ENCODE results near the gene APOOL. TPM values are rescaled to one million over a fixed set of nuclear protein-coding genes. Genes with fewer than 3 reads are reported as not detected.

Gene APOOL
- total RNA-seq, 1 experiment from 2014 or later, result 21.7 TPM

DNA sequence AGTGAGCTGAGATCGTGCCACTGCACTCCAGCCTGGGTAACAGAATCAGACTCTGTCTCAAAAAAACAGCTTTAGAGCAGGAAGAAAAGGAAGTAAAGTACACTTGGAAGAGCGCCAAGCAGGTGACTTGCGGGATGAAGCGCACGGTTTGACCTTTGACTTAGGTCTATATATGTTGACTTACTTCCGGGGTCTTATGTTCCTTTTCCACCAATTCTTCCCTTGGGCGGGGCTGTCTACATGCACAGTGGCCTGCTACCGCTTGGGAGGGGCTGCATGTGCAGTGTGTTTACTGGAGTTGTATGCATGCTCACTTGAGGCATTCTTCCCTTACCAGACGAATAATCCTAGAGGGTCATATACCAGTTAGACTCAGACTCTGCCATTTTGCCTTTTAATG, 108.6 kb downstream of the APOOL start:
- no peaks in the 10 kb centered on the region for H3K36me3 ChIP-seq (ENCODE audit: low read depth)
- no peak overlapping the region for H2AFZ ChIP-seq
- no peaks in the 10 kb centered on the region for H3K9me3 ChIP-seq (ENCODE audit: insufficient read depth, low read depth)
- no peaks in the 10 kb centered on the region for H3K4me1 ChIP-seq (replicated peaks; ENCODE audit: insufficient read depth)
- DNase-seq, result no peak
- no peak overlapping the region for H3K4me3 ChIP-seq
- no TSS peak for BruUV-seq (replicated peaks)
- ChIA-PET POLR2A (ENCODE audit: unreplicated experiment) (no interaction called here), CTCF (no interaction called here)
- H4K20me1 ChIP-seq (ENCODE audit: insufficient read depth), result no peaks in the 10 kb centered on the region
- TF ChIP-seq, protein P1, sequence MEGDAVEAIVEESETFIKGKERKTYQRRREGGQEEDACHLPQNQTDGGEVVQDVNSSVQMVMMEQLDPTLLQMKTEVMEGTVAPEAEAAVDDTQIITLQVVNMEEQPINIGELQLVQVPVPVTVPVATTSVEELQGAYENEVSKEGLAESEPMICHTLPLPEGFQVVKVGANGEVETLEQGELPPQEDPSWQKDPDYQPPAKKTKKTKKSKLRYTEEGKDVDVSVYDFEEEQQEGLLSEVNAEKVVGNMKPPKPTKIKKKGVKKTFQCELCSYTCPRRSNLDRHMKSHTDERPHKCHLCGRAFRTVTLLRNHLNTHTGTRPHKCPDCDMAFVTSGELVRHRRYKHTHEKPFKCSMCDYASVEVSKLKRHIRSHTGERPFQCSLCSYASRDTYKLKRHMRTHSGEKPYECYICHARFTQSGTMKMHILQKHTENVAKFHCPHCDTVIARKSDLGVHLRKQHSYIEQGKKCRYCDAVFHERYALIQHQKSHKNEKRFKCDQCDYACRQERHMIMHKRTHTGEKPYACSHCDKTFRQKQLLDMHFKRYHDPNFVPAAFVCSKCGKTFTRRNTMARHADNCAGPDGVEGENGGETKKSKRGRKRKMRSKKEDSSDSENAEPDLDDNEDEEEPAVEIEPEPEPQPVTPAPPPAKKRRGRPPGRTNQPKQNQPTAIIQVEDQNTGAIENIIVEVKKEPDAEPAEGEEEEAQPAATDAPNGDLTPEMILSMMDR (conservative IDR thresholded peaks at IDR 0.05), result no peak
- TF ChIP-seq EZH2 (IDR thresholded peaks at IDR 0.05; ENCODE audit: low read depth), result no peak
- H3K9me2 ChIP-seq (ENCODE audit: insufficient read depth), result no peaks in the 10 kb centered on the region
- no peak overlapping the region for H3K27ac ChIP-seq
- H3K27me3 ChIP-seq (ENCODE audit: insufficient read depth, low read depth), result no peaks in the 10 kb centered on the region
- no peak overlapping the region for H3K4me2 ChIP-seq
- no peaks in the 10 kb centered on the region for H3K79me2 ChIP-seq (ENCODE audit: low read depth)
- intact Hi-C loops (cut with micrococcal nuclease; ENCODE audit: unreplicated experiment), result loop anchor here (5.0 kb wide), 1 partner anchor 435 kb away; no protein-coding TSS in a partner anchor
- no peaks in the 10 kb centered on the region for H3F3A ChIP-seq (ENCODE audit: insufficient read depth, low read depth)

DNA sequence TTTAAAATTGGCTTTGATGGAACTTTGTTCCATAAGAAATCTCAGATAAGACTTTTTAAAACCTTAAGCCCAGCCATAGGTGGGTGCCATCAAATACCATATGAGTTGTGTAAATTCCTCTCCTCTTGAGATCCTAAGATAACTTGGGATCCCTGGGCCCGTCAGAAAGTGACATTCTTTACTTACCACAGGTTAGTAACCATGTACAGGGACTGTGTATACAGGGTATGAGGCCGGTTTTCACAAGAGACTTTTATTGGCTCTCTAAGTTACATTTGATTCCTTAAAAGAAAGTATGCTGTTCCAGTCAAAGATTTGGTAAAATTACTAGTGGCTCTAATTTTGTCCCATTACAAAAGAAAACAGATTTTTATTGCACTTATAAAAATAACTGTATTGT, 110.1 kb downstream of the APOOL start:
- intact Hi-C loops (cut with micrococcal nuclease; ENCODE audit: unreplicated experiment), result loop anchor here (5.0 kb wide), 1 partner anchor 434 kb away; no protein-coding TSS in a partner anchor
- H3K27ac ChIP-seq, result no peak overlapping the region

DNA sequence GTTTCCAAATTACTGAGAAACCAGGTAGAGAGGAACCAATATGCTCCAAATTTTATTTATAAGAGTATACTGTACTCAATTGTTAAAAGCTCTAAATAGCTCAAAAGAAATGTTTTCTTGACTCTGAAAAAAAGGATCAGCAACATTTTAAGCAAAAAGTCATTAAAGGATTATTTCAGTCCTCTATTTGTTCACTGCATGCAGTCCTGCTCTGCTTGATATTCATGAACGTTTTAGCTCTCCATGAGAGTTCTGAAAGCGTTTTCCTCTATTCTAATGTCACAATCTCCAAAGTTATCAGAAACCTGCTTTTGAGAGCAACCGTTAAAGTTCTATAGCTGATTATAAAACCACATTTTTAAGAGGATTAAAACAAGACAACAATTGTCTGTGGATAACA, 110.5 kb downstream of the APOOL start:
- DNase-seq, result no peak
- H3K9me2 ChIP-seq (ENCODE audit: insufficient read depth), result no peaks in the 10 kb centered on the region
- H3K79me2 ChIP-seq (ENCODE audit: low read depth), result no peaks in the 10 kb centered on the region
- BruUV-seq (replicated peaks), result no TSS peak
- POLR2A ChIA-PET (ENCODE audit: unreplicated experiment), result no interaction called here
- no peaks in the 10 kb centered on the region for H3F3A ChIP-seq (ENCODE audit: insufficient read depth, low read depth)
- no peaks in the 10 kb centered on the region for H3K9me3 ChIP-seq (ENCODE audit: insufficient read depth, low read depth)
- no peaks in the 10 kb centered on the region for H3K36me3 ChIP-seq (ENCODE audit: low read depth)
- CTCF ChIA-PET, result no interaction called here
- intact Hi-C loops (cut with micrococcal nuclease; ENCODE audit: unreplicated experiment), result loop anchor here (5.0 kb wide), 1 partner anchor 433 kb away; no protein-coding TSS in a partner anchor
- H3K4me1 ChIP-seq (replicated peaks; ENCODE audit: insufficient read depth), result no peaks in the 10 kb centered on the region
- H3K27ac ChIP-seq, result no peak overlapping the region
- TF ChIP-seq, protein P1 (conservative IDR thresholded peaks at IDR 0.05), result no peak
- TF ChIP-seq EZH2 (IDR thresholded peaks at IDR 0.05; ENCODE audit: low read depth), result no peak
- H3K4me2 ChIP-seq, result no peak overlapping the region
- H3K27me3 ChIP-seq (ENCODE audit: insufficient read depth, low read depth), result no peaks in the 10 kb centered on the region
- no peaks in the 10 kb centered on the region for H4K20me1 ChIP-seq (ENCODE audit: insufficient read depth)
- no peak overlapping the region for H3K4me3 ChIP-seq
- no peak overlapping the region for H2AFZ ChIP-seq

More for the DNA sequence above, 110.1 kb downstream of the APOOL start:
- TF ChIP-seq EZH2 (IDR thresholded peaks at IDR 0.05; ENCODE audit: low read depth), result no peak
- TF ChIP-seq, protein P1 (conservative IDR thresholded peaks at IDR 0.05), result no peak
- Histone ChIP-seq H3K4me1 (replicated peaks; ENCODE audit: insufficient read depth) (no peaks in the 10 kb centered on the region), H3K9me2 (ENCODE audit: insufficient read depth) (no peaks in the 10 kb centered on the region), H4K20me1 (ENCODE audit: insufficient read depth) (no peaks in the 10 kb centered on the region), H3K36me3 (ENCODE audit: low read depth) (no peaks in the 10 kb centered on the region), H3K4me2 (no peak overlapping the region), H3K4me3 (no peak overlapping the region), H3K9me3 (ENCODE audit: insufficient read depth, low read depth) (no peaks in the 10 kb centered on the region), H3F3A (ENCODE audit: insufficient read depth, low read depth) (no peaks in the 10 kb centered on the region), H3K79me2 (ENCODE audit: low read depth) (no peaks in the 10 kb centered on the region), H3K27me3 (ENCODE audit: insufficient read depth, low read depth) (no peaks in the 10 kb centered on the region), H2AFZ (no peak overlapping the region)
- ChIA-PET POLR2A (ENCODE audit: unreplicated experiment) (no interaction called here), CTCF (interaction anchor here (0.6 kb wide), 1 partner anchor 691 kb away, joined by 9 read pairs; no protein-coding TSS in a partner anchor)
- BruUV-seq (replicated peaks), result no TSS peak
- DNase-seq, result no peak
